Ishikawa (cell line): ENCODE data around the gene CALHM3.
A peak's percentile ranks its signal among the peaks of the same experiment; 100 is the strongest.

ENCODE experiments used
- RAD21 ChIP-seq: IDR thresholded peaks from 2 replicates; pipeline ENCODE4 v1.6.1; 2012; ENCODE audit warnings: low read depth
- YY1 ChIP-seq: IDR thresholded peaks from 2 replicates; pipeline ENCODE4 v1.6.1; 2012; ENCODE audit warnings: low read depth
- TF ChIP-seq, protein P1 (sequence below): IDR thresholded peaks from 2 replicates; pipeline ENCODE4 v1.6.1; 2012

DNA sequence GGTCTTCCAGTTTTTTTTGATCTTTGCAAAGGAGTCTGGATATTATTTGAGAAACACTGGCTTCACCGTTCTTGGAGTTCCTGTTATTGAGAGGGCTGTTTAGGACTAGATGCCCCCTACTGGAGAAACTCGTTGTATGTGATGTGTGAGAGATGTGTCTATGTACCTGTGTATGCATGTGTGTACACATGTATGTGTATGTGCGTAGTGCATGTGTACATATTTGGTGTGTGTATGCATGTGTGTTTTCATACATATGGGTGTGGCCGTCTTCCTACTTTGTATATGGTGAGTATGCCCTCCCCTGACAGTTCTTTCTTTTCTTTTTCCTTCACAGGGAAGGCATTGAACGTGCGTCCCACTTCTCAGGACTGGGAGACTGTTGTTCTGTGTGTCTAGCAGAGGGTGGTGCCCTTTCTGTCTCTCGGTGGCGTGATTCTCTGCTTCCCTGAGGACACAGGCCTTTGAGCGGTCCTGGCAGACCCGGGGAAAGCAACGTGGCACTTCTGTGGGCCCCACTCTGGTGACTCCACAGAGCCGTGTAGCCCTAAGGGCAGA, 3.0 kb upstream of the CALHM3 start:
- TF ChIP-seq, protein P1, sequence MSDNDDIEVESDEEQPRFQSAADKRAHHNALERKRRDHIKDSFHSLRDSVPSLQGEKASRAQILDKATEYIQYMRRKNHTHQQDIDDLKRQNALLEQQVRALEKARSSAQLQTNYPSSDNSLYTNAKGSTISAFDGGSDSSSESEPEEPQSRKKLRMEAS, result no peak
- TF ChIP-seq YY1, result no peak
- TF ChIP-seq RAD21, result peak; percentile 58
